HEK293 (cell line): ENCODE measurements around the gene IGSF23.

Experiments used
- CTCF ChIA-PET: fragments of 350-600 bp; formaldehyde crosslinking; extraction: SDS; loops from one replicate; lab custom pipeline; 2021; ENCODE audit warnings: antibody characterized with exemption; lab: Yijun Ruan, JAX
- POLR2A ChIA-PET: fragments of 300-600 bp; formaldehyde crosslinking; extraction: SDS; loops from one replicate; lab custom pipeline; 2020; ENCODE audit warnings: antibody characterized with exemption, inconsistent platforms; lab: Yijun Ruan, JAX
- H3K27ac ChIP-seq: fragments of 200-500 bp; sonication (Bioruptor generic); 2 replicates; pipeline ENCODE4 v1.5.1; 2014; ENCODE audit warnings: low read depth, low read length, control low read depth, inconsistent platforms; ENCODE audit errors: extremely low read depth
- H3K36me3 ChIP-seq, 2 experiments: fragments of 200-500 bp in 1 of 2; sonication (Bioruptor generic) in 1 of 2; 1 replicate in 1 of 2; 2 replicates in 1 of 2; pipeline ENCODE4 v1.5.1; 2014 to 2017; ENCODE audit warnings: inconsistent platforms in 2 of 2, low read length in 2 of 2; ENCODE audit not compliant: control insufficient read depth in 2 of 2, insufficient read depth in 1 of 2
- H3K4me1 ChIP-seq: fragments of 200-500 bp; sonication (Bioruptor generic); 2 replicates; pipeline ENCODE4 v1.5.1; 2014; ENCODE audit warnings: mild to moderate bottlenecking, low read length, inconsistent platforms; ENCODE audit not compliant: control insufficient read depth, insufficient read depth
- H3K4me3 ChIP-seq: 2 replicates; pipeline ENCODE4 v1.5.1; 2011; ENCODE audit warnings: low read depth, mild to moderate bottlenecking, control low read depth, low read length, moderate library complexity
- H3K9me3 ChIP-seq: fragments of 200-500 bp; sonication (Bioruptor generic); 2 replicates; pipeline ENCODE4 v1.5.1; 2014; ENCODE audit warnings: low read depth, low read length, inconsistent platforms; ENCODE audit not compliant: control insufficient read depth, insufficient read depth
- BCL11B ChIP-seq: fragments of 450-650 bp; formaldehyde crosslinking; IDR thresholded peaks from 2 replicates; pipeline ENCODE4 v1.5.1; 2016; ENCODE audit warnings: low read depth, missing biosample characterization, missing genetic modification characterization
- MYNN ChIP-seq: fragments of 450-650 bp; formaldehyde crosslinking; IDR thresholded peaks from 2 replicates; pipeline ENCODE4 v1.5.1; 2016; ENCODE audit warnings: missing biosample characterization, missing genetic modification characterization, borderline replicate concordance
- OVOL3 ChIP-seq: fragments of 450-650 bp; formaldehyde crosslinking; IDR thresholded peaks from 2 replicates; pipeline ENCODE4 v1.5.1; 2016; ENCODE audit warnings: missing biosample characterization, missing genetic modification characterization
- SETDB1 ChIP-seq: IDR thresholded peaks from one replicate; pipeline ENCODE4 v1.6.1; 2017; ENCODE audit warnings: mild to moderate bottlenecking, low read length, moderate library complexity, mixed read lengths; ENCODE audit not compliant: insufficient read length
- SP7 ChIP-seq: fragments of 450-650 bp; formaldehyde crosslinking; IDR thresholded peaks from 2 replicates; pipeline ENCODE4 v1.5.1; 2016; ENCODE audit warnings: missing biosample characterization, missing genetic modification characterization
- ZBTB17 ChIP-seq: fragments of 450-650 bp; formaldehyde crosslinking; IDR thresholded peaks from 2 replicates; pipeline ENCODE4 v1.5.1; 2016; ENCODE audit warnings: missing biosample characterization, missing genetic modification characterization
- ZBTB21 ChIP-seq: fragments of 450-650 bp; formaldehyde crosslinking; IDR thresholded peaks from 2 replicates; pipeline ENCODE4 v1.5.1; 2017; ENCODE audit warnings: missing biosample characterization, missing genetic modification characterization
- ZBTB6 ChIP-seq: fragments of 450-650 bp; formaldehyde crosslinking; IDR thresholded peaks from 2 replicates; pipeline ENCODE4 v1.5.1; 2017; ENCODE audit warnings: missing biosample characterization, missing genetic modification characterization
- ZFP37 ChIP-seq: fragments of 450-650 bp; formaldehyde crosslinking; IDR thresholded peaks from 2 replicates; pipeline ENCODE4 v1.5.1; 2016; ENCODE audit warnings: missing biosample characterization, missing genetic modification characterization
- ZNF23 ChIP-seq: fragments of 450-650 bp; formaldehyde crosslinking; IDR thresholded peaks from 2 replicates; pipeline ENCODE4 v1.5.1; 2016; ENCODE audit warnings: missing biosample characterization, missing genetic modification characterization, borderline replicate concordance
- ZNF239 ChIP-seq: fragments of 450-650 bp; formaldehyde crosslinking; IDR thresholded peaks from 2 replicates; pipeline ENCODE4 v1.5.1; 2016; ENCODE audit warnings: missing biosample characterization, missing genetic modification characterization
- ZNF280D ChIP-seq: fragments of 450-650 bp; formaldehyde crosslinking; IDR thresholded peaks from 2 replicates; pipeline ENCODE4 v1.5.1; 2016; ENCODE audit warnings: missing biosample characterization, missing genetic modification characterization
- ZNF670 ChIP-seq: fragments of 450-650 bp; formaldehyde crosslinking; IDR thresholded peaks from 2 replicates; pipeline ENCODE4 v1.5.1; 2016; ENCODE audit warnings: missing biosample characterization, missing genetic modification characterization, low read depth
- ZNF777 ChIP-seq: fragments of 450-650 bp; formaldehyde crosslinking; IDR thresholded peaks from 2 replicates; pipeline ENCODE4 v1.5.1; 2017; ENCODE audit warnings: missing biosample characterization, missing genetic modification characterization, borderline replicate concordance
- ZSCAN30 ChIP-seq: fragments of 450-650 bp; IDR thresholded peaks from 2 replicates; pipeline ENCODE4 v1.5.1; 2018; ENCODE audit warnings: missing biosample characterization, mild to moderate bottlenecking, missing genetic modification characterization, moderate library complexity
- TF ChIP-seq, protein P1 (sequence below): fragments of 450-650 bp; formaldehyde crosslinking; IDR thresholded peaks from 2 replicates; pipeline ENCODE4 v1.5.0; 2017; ENCODE audit warnings: missing biosample characterization, missing genetic modification characterization, borderline replicate concordance

IGSF23 gene

GRCh38 chr19:44672226-44672625, 58.9 kb downstream of the IGSF23 start:
- H3K9me3 ChIP-seq: no peaks in the 10 kb centered on the region
- TF ChIP-seq ZNF23 (tag by site-specific recombination) (peak; percentile 93; the same call in 1 of the 2 replicates), ZNF280D (tag by site-specific recombination) (0 out of 2 replicates have a peak, but pooled peaks have one; percentile 19), ZBTB17 (tag by site-specific recombination) (peak; percentile 83), SETDB1 (peak; percentile 48), ZSCAN30 (no peak), ZFP37 (tag by site-specific recombination) (no peak)
- H3K4me1 ChIP-seq: 0 out of 2 replicates have a peak, but pooled peaks cover 2% of the 10 kb centered on the region
- ChIA-PET POLR2A (interaction anchor here (0.5 kb wide), 1 partner anchor 299 kb away, joined by 4 read pairs; no protein-coding TSS in a partner anchor), CTCF (interaction anchor here (0.6 to 1.1 kb wide), 3 partner anchors 14 to 74 kb away, joined by 3 to 8 read pairs (median 4); no protein-coding TSS in a partner anchor)
- H3K27ac ChIP-seq: no peak overlapping the region
- no peak overlapping the region for H3K4me3 ChIP-seq
- H3K36me3 ChIP-seq: no peaks in the 10 kb centered on the region; a peak in 1 of 3 replicates

DNA sequence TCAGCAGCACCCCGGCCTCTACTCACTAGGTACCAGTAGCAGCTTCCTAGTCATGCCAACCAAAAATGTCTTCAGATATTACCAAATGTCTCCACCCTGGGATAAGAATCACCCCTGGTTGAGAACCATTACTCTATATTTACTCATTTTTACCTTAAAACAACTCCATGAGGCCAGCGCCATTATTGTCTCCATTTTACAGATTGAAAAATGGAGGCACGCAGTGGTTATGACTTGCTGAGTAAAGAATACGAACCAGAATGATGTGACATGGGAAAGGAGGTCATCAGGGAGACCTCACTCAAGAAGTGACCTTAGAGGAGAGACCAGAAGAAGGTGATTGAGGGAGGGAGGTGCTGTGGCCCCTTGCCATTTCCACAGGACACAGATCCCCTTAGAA, 60.1 kb downstream of the IGSF23 start:
- Histone ChIP-seq H3K36me3 (no peaks in the 10 kb centered on the region; a peak in 1 of 3 replicates), H3K4me1 (0 out of 2 replicates have a peak, but pooled peaks cover 2% of the 10 kb centered on the region), H3K4me3 (no peak overlapping the region), H3K27ac (no peak overlapping the region), H3K9me3 (no peaks in the 10 kb centered on the region)
- ChIA-PET POLR2A (no interaction called here), CTCF (interaction anchor here (0.7 to 1.1 kb wide), 3 partner anchors 12 to 91 kb away, joined by 3 to 6 read pairs (median 4); no protein-coding TSS in a partner anchor)
- no peak for TF ChIP-seq BCL11B (tag by site-specific recombination)
- no peak for TF ChIP-seq ZNF777 (tag by site-specific recombination)
- no peak for TF ChIP-seq ZNF239 (tag by site-specific recombination)
- no peak for TF ChIP-seq MYNN (tag by site-specific recombination)
- TF ChIP-seq ZBTB21 (tag by site-specific recombination): no peak
- TF ChIP-seq ZBTB6: no peak
- TF ChIP-seq SP7 (tag by site-specific recombination): no peak
- no peak for TF ChIP-seq OVOL3
- TF ChIP-seq, protein P1, sequence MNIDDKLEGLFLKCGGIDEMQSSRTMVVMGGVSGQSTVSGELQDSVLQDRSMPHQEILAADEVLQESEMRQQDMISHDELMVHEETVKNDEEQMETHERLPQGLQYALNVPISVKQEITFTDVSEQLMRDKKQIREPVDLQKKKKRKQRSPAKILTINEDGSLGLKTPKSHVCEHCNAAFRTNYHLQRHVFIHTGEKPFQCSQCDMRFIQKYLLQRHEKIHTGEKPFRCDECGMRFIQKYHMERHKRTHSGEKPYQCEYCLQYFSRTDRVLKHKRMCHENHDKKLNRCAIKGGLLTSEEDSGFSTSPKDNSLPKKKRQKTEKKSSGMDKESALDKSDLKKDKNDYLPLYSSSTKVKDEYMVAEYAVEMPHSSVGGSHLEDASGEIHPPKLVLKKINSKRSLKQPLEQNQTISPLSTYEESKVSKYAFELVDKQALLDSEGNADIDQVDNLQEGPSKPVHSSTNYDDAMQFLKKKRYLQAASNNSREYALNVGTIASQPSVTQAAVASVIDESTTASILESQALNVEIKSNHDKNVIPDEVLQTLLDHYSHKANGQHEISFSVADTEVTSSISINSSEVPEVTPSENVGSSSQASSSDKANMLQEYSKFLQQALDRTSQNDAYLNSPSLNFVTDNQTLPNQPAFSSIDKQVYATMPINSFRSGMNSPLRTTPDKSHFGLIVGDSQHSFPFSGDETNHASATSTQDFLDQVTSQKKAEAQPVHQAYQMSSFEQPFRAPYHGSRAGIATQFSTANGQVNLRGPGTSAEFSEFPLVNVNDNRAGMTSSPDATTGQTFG (tag by site-specific recombination): no peak
- TF ChIP-seq ZNF670: no peak
